T-helper 1 cell treated with Interleukin-12 subunit alpha and Interleukin-12 subunit beta and Interleukin-4 antibody, amounts not matched to agents 30 μg/mL and 1 μg/mL, for 36 hours (primary cell): ENCODE data around the gene MED27.
"Not testable (repeated sequence)": the region's sequence is repeated elsewhere in the genome, so short reads cannot be mapped to it uniquely, and the experiment has no call there.

ENCODE experiments used
- H3K27ac Mint-ChIP-seq: one replicate; pipeline ENCODE4 v1.8.0; 2021; ENCODE audit warnings: mild to moderate bottlenecking, mixed read lengths
- H3K27me3 Mint-ChIP-seq: one replicate; pipeline ENCODE4 v1.8.0; 2021; ENCODE audit warnings: low read depth, mixed read lengths
- H3K36me3 Mint-ChIP-seq: one replicate; pipeline ENCODE4 v1.8.0; 2021; ENCODE audit warnings: low read depth, mixed read lengths
- H3K4me1 Mint-ChIP-seq: one replicate; pipeline ENCODE4 v1.8.0; 2021; ENCODE audit warnings: low read depth, mixed read lengths
- H3K4me3 Mint-ChIP-seq: one replicate; pipeline ENCODE4 v1.8.0; 2021; ENCODE audit warnings: mild to moderate bottlenecking, moderate library complexity, mixed read lengths
- H3K9me3 Mint-ChIP-seq: one replicate; pipeline ENCODE4 v1.8.0; 2021; ENCODE audit warnings: mixed read lengths

MED27 gene

DNA sequence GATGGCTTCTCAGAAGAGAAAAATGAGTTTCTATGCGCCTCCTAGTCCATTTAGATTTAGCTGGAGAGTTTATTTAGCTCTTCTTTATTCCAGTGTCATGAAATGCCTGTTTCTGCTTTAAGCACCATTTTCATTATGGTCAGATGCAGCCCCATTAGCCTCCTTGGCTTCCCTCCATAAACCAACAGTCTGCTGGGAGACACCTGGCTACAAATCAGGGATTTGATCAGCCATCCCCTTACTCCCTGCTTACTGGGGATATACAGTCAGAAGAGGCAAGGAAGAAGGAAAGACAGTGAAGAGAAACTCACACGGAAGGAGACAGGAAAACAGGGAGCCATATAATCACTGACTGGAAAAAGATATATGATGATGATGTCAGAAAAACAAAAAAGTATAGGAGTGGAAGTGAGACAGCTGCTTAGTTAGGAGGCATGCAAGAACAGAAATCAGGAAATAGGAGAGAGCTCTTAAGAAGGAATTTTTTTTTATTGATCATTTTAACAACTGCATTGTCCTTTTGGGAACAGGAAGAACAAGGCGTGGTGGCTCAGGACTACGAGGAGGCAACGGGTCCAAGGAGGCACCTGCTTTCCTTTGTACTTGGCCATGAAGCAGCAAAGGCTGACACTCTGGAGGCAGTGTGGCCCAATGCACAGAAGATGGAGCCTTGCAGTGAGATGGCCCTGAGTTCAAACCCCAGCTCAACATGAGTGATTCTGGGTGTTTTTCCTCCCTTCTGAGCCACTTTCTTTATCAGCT, 56.1 kb downstream of the MED27 start:
- H3K36me3 Mint-ChIP-seq, result no peaks in the 10 kb centered on the region
- peaks cover 4% of the 10 kb centered on the region for H3K4me1 Mint-ChIP-seq
- H3K4me3 Mint-ChIP-seq, result no peak overlapping the region
- no peak overlapping the region for H3K27ac Mint-ChIP-seq
- H3K9me3 Mint-ChIP-seq, result no peaks in the 10 kb centered on the region
- no peaks in the 10 kb centered on the region for H3K27me3 Mint-ChIP-seq

DNA sequence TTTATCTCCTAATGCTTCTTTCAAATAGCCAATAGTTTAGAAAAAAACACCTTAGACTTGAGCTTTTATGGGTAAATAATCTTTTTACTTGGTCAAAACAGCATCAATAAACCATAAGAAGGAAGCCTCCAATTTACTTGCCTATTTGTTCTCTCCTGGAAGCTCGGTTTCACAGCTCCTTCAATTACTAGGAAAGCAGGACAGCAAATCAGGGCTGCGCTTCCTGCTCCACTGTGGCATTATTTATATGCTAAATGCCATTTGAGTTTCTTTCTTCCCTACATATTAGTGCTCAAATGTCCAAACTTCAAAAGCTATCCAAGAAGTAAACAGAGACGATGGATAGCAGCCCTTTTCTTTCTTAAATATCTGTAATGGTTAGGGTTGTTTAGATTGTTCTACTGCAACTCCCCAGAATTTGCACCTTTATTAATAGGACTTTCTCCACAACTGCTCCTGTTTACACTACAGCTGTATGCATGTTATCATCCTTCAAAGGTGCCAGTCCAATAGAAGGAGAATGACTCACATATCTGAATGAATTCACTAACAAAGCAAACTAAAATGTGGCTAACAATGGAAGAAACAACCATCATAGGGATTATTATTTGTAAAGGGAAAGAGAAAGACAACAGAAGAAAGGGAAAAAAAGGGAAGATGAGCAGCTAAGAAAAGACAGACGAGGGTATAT, 58.7 kb downstream of the MED27 start:
- no peak overlapping the region for H3K4me3 Mint-ChIP-seq
- H3K27me3 Mint-ChIP-seq, result no peaks in the 10 kb centered on the region
- no peak overlapping the region for H3K27ac Mint-ChIP-seq
- no peaks in the 10 kb centered on the region for H3K36me3 Mint-ChIP-seq
- no peaks in the 10 kb centered on the region for H3K9me3 Mint-ChIP-seq
- peaks cover 4% of the 10 kb centered on the region for H3K4me1 Mint-ChIP-seq

DNA sequence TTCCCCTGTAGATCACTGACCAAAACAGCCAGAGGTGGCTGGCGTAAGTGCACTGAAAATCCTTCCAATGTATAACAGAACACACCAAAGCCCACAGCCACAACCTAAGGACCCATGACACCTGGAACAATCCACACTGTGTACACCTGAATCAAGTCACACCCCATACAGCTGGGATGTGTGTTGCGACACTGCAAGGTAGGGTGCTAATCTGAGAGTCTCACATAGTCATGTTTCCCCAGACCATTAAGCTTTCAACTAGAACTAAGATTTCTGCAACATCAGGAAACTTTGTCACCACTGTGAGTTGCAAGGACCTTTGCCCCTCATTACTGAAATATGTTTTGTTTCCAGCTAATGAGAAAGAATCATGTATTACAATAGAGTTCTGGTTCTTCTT, 59.4 kb downstream of the MED27 start:
- no peak overlapping the region for H3K27ac Mint-ChIP-seq
- H3K27me3 Mint-ChIP-seq, result no peaks in the 10 kb centered on the region
- H3K4me3 Mint-ChIP-seq, result no peak overlapping the region
- H3K4me1 Mint-ChIP-seq, result peaks cover 4% of the 10 kb centered on the region
- H3K9me3 Mint-ChIP-seq, result no peaks in the 10 kb centered on the region
- H3K36me3 Mint-ChIP-seq, result no peaks in the 10 kb centered on the region

DNA sequence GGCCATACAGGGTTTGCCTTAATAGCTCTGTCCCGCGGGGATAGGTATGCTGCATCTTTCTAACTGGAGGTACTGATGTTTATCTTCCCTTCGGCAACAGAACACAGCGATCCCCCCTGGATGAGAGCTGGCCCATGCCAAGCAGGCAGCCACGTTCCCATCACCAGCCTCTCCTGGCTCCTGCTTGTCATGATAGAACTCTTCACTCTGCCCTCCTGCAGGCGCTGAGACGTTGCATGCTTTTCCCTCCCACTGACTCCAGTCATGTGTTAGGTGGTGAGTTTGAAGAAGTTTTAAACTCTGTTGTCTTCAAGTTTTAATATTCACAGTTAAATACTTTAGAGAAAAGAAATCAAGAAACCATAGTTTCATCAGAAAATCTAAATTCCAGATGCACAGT, 60.0 kb downstream of the MED27 start:
- no peaks in the 10 kb centered on the region for H3K36me3 Mint-ChIP-seq
- no peak overlapping the region for H3K4me3 Mint-ChIP-seq
- H3K9me3 Mint-ChIP-seq, result no peaks in the 10 kb centered on the region
- peaks cover 4% of the 10 kb centered on the region for H3K4me1 Mint-ChIP-seq
- H3K27ac Mint-ChIP-seq, result no peak overlapping the region
- no peaks in the 10 kb centered on the region for H3K27me3 Mint-ChIP-seq

DNA sequence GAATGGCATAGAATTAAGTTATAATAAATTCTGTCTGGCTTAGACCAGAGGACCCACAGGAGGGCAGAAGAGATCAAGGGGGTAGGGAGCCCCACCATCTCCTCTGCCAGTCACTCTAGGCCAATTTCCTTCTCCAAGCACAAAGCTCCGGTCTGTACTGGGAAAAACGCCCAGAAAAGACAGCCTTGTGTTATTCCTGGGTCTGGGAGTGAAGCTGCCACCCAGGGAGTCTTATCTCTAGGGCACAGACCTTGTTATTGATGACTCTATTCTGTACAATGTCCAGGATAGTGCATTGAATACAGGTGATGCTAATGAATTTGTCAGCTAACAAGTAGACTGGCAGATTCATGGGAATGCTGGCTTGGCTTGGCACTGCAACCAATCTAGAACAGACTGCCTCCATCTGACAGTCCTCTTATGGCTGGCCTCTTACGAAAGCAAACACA, 60.7 kb downstream of the MED27 start:
- Mint-ChIP-seq H3K4me1 (peaks cover 4% of the 10 kb centered on the region), H3K27ac (no peak overlapping the region), H3K27me3 (no peaks in the 10 kb centered on the region)

DNA sequence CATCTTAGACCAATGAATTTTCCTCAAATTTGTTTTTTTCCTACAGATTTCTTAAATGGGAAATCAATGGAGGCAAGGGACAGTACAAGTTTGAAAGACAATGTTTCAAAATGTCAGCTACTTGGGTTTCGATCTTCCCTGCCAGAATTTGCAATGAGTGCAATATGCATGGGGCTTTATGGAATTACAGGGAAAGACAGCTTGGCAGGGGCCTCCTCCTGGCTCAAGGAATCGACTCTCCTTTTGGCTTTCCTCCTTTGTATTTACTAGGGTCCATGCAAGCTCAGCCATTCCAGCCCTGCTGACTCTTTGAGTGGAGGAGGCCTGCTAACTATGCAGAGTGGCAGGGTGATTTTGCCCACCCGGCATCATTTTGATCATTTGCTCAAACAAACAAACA, 63.2 kb downstream of the MED27 start:
- H3K27ac Mint-ChIP-seq, result no peak overlapping the region
- peaks cover 10% of the 10 kb centered on the region for H3K36me3 Mint-ChIP-seq
- H3K4me1 Mint-ChIP-seq, result peaks cover 4% of the 10 kb centered on the region
- H3K4me3 Mint-ChIP-seq, result no peak overlapping the region
- H3K27me3 Mint-ChIP-seq, result no peaks in the 10 kb centered on the region
- no peaks in the 10 kb centered on the region for H3K9me3 Mint-ChIP-seq

More for the DNA sequence above, 60.7 kb downstream of the MED27 start:
- Mint-ChIP-seq H3K4me3 (no peak overlapping the region), H3K9me3 (no peaks in the 10 kb centered on the region), H3K36me3 (no peaks in the 10 kb centered on the region)

DNA sequence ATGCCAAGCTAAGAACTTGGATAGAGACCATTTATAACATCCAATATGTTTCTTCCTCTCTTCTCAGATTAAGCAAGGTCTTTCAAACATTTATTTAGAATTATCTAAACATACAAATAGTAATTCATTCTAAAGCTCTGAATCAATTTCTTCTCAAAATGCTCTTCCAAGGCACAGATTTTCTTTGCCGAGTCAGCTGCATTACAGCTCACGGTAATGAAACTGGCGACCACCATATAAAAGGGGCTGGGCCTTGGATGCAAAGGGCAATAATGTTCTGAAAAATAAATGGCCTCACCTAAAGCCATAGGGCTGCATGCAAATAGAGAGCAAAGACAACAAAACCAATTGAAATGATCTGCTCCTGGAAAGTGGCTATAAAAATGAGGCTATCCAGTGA, 63.8 kb downstream of the MED27 start:
- H3K36me3 Mint-ChIP-seq, result peaks cover 10% of the 10 kb centered on the region
- no peaks in the 10 kb centered on the region for H3K27me3 Mint-ChIP-seq
- H3K4me1 Mint-ChIP-seq, result no peaks in the 10 kb centered on the region
- H3K9me3 Mint-ChIP-seq, result no peaks in the 10 kb centered on the region
- H3K4me3 Mint-ChIP-seq, result no peak overlapping the region
- no peak overlapping the region for H3K27ac Mint-ChIP-seq

DNA sequence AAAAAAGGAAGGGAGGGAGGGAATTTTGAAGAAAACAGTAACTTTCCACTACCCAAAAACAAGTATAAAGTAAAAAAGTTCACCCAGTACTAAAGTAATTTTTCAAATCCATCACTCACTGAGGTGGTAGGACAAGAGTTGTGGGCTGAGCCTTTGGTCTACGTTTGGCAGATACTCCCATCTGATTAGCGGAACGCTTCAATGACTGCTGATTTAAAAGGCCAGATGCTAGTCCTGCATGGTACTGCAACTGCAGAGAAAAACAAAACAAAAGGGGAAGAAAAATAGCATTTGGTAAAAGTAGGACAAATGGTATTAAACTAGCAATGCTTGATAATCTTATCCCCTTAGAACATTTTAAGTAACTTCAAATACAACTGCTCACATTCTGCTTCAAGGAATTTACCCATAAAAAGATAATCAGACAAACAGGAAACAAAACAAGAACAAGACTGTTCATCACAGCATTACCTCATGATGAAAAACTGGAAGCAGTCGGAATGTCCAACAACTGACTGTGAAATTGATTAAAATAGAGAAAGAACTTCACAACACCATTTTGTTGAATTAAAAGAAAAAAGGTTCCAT, 65.4 kb downstream of the MED27 start:
- Mint-ChIP-seq H3K27ac (no peak overlapping the region), H3K4me3 (no peak overlapping the region), H3K36me3 (peaks cover 12% of the 10 kb centered on the region), H3K9me3 (no peaks in the 10 kb centered on the region), H3K4me1 (no peaks in the 10 kb centered on the region), H3K27me3 (no peaks in the 10 kb centered on the region)

DNA sequence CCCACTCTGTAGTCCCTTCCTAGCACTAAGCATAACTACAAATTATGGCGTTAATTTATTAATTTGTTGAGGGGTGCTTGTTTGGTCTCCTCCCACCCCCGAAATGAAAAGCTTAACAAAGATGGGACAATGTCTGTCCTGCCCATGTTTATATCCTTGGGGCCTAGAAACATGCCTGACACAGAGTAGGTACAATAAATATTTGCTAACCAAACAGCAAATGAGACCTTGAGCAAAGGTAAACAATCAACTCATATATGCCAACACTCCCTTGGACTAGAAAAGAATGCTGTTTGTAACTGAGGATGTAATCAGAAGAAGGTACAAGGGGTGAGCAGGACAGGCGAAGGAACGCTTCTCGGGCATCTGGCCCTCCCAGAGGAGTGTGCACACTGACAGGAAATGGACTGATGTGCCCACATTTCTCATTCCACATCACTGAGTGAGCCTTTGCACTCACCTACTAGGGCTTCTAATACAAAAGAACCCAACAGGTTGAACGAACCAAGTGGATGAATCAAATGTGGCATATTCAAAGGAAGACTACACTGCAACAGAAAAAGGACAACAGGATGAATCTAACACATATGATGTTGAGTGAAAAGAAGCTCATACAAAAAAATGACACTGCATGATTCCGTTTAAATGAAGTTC, 66.8 kb downstream of the MED27 start:
- Mint-ChIP-seq H3K4me3 (no peak overlapping the region), H3K36me3 (peaks cover 14% of the 10 kb centered on the region), H3K27ac (peak overlapping the region; percentile 63), H3K4me1 (peaks cover 6% of the 10 kb centered on the region), H3K9me3 (no peaks in the 10 kb centered on the region), H3K27me3 (no peaks in the 10 kb centered on the region)

DNA sequence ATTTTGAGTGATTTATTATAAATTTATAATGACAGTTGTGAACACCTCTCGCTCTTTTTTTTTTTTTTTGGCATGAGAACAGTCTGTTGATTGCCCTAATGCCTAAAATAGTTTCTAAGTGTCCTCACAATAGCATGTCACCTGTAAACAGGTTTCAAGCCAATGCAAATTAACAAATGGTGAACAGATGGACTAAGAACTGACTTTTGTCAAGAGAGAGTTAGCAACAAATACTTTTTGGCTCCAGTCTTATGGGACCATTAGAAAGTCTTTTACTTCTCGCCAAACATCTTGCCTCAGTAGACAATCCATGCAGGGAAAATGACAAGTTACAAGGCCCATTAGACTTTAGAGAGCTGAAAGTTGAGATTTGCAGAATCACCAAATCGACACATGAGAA, 67.8 kb downstream of the MED27 start:
- Mint-ChIP-seq H3K9me3 (no peaks in the 10 kb centered on the region), H3K36me3 (peaks cover 18% of the 10 kb centered on the region), H3K27ac (no peak overlapping the region), H3K27me3 (no peaks in the 10 kb centered on the region), H3K4me3 (no peak overlapping the region), H3K4me1 (peaks cover 14% of the 10 kb centered on the region)

DNA sequence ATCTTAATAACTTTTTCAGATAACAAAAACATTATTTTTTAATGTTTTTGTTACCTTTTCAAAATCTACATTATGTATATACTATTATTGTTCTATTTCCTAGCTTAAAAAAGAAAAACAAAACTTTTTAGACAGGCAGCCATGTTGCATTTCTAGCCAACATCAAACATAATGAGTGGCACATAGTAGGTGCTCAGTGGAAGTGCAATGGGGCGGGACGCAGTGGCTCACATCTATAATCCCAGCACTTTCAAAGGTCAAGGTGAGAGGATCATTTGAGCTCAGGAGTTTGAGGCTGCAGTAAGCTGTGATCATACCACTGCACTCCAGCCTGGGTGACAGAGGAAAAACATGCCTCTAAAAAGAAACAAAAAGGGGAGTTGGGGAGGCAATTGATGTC, 68.4 kb downstream of the MED27 start:
- H3K27ac Mint-ChIP-seq, result no peak overlapping the region
- no peak overlapping the region for H3K4me3 Mint-ChIP-seq
- H3K36me3 Mint-ChIP-seq, result peaks cover 18% of the 10 kb centered on the region
- no peaks in the 10 kb centered on the region for H3K27me3 Mint-ChIP-seq
- H3K4me1 Mint-ChIP-seq, result peaks cover 20% of the 10 kb centered on the region
- H3K9me3 Mint-ChIP-seq, result no peaks in the 10 kb centered on the region

DNA sequence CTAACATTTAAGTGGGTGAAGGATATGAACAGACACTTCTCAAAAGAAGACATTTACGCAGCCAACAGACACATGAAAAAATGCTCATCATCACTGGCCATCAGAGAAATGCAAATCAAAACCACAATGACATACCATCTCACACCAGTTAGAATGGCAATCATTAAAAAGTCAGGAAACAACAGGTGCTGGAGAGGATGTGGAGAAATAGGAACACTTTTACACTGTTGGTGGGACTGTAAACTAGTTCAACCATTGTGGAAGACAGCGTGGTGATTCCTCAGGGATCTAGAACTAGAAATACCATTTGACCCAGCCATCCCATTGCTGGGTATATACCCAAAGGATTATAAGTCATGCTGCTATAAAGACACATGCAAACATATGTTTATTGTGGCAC, 69.5 kb downstream of the MED27 start:
- H3K36me3 Mint-ChIP-seq, result peaks cover 18% of the 10 kb centered on the region
- H3K4me1 Mint-ChIP-seq, result peaks cover 29% of the 10 kb centered on the region
- H3K27me3 Mint-ChIP-seq, H3K27ac Mint-ChIP-seq, H3K9me3 Mint-ChIP-seq, H3K4me3 Mint-ChIP-seq: not testable (repeated sequence)

DNA sequence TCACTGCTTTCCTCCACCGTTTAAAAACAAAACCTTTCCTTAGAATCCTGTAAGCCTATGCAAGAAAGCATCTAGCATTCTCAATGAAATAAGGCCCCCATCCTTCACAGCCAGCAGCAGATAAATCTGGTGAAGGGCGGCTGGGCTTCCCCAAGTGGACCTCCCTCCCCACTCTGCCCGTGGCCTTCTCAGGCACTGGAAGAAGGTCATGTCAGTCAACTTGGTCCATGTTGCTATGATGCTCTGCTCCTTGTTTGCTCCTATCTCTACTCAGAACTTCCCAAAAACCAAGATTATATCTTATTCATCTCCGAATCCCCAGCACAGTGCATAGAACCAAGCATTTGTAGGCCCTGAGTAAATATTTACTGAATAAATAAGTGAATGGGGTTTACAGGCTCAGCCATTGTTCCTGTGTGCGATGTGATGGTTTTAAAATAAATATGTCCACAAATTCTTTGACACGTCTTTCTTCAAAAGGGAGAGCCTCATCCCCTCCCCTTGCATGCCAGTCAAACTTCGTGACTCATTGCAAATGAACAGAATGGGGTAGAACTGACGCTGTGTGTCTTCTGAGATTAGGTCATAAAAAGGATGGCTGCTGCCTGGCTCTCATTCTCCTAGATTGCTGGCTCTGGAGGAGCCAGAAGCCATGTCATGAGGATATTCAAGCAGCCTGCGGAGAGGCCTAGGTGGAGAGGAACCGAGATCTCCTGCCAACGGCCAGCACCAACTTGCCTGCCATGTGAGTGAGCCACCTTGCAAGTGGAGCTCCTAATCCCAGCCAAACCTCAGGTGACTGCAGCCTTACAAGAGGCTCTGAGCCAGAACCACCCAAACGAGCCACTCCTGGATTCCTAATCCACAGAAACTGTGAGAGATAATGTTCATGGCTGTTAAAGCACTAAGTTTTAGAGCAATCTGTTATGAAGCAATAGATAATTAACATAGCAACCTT, 70.5 kb downstream of the MED27 start:
- H3K27ac Mint-ChIP-seq, result no peak overlapping the region
- H3K36me3 Mint-ChIP-seq, result peaks cover 18% of the 10 kb centered on the region
- H3K4me3 Mint-ChIP-seq, result no peak overlapping the region
- H3K27me3 Mint-ChIP-seq, result no peaks in the 10 kb centered on the region
- peaks cover 38% of the 10 kb centered on the region for H3K4me1 Mint-ChIP-seq
- no peaks in the 10 kb centered on the region for H3K9me3 Mint-ChIP-seq
